HG03520 (cell line): ENCODE data around the gene DCLK1.

ENCODE experiments used
- ATAC-seq: cut with Tn5 transposase; IDR thresholded peaks from one replicate; pipeline ENCODE4 v1.9.1; 2021; ENCODE audit warnings: mild to moderate bottlenecking, moderate library complexity; ENCODE audit not compliant: unreplicated experiment

The DCLK1 gene

DNA sequence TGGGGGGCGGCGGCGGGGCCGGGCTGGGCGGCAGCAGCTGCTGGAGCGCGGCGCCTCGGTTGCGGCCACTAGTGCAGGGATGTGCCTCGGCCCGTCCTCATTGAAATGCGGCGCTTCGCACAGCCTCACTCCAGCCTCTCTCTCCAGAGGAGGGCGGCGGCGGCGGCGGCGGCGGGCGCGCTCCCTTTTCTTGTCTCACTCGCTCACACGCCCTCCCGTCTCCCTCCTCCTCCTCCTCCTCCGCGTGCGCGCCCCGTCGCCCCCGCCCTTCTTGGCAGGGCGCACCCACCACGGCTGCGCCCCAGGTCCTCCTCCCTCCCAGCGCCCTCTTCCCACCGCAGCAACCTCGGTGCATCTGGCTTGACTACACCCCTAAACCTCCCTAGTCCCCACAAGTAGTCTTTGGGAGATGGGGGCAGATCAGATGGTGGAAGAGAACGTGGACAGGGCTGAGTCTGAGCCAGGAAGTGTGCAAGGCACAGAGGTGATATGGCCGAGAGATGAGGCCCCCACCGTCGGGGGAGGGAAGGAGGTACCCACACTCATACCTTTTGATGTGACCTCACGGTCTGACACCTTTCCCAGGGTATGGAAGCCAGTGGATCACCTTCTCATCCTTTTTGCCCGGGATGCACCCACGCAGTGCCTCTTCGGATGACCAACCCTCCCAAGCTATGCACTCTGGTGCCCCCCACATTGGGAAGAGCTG lies at the start of gene DCLK1:
TSS of gene DCLK1 (minus strand) at position 161 of the 709 bp plus-strand sequence.
- ATAC-seq, result no peak

DNA sequence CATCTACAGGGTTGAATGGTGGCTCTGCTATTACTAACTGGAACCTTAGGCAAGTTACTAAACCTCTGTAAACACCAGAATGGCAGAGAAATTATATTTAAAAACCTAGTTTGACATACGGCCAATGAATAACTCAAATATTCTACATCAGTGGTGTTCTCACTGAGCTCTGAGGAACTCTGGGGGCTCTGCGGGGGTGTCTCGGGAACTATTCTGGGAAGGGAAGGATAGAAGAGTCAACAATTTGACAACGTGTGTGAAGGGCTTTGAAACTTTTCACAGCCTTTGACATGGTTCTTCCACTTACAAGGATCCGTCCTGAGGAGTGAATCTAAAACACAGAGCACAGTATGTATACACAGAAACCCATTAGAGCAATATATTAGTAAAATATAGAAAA lies 44.4 kb upstream of the DCLK1 start:
- no peak for ATAC-seq

DNA sequence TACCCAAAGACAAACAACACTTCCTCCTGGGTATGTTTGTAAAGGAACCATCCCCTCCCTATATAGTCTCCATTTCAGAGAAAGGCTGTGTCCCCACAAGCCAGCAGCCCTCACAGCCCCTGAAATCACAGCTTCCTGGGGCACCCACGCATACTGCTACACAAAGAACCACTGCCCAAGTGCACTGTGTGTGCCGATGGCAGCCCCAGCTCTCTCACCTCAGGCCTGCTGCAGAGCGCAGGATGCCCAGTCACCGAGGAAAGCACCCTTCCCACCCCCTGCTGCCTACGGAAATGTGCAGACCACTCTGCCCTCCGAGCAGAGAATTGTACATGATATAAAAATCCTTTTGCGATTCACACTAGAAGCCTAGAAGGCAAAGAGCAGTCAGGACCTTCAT lies 43.7 kb upstream of the DCLK1 start:
- no peak for ATAC-seq

DNA sequence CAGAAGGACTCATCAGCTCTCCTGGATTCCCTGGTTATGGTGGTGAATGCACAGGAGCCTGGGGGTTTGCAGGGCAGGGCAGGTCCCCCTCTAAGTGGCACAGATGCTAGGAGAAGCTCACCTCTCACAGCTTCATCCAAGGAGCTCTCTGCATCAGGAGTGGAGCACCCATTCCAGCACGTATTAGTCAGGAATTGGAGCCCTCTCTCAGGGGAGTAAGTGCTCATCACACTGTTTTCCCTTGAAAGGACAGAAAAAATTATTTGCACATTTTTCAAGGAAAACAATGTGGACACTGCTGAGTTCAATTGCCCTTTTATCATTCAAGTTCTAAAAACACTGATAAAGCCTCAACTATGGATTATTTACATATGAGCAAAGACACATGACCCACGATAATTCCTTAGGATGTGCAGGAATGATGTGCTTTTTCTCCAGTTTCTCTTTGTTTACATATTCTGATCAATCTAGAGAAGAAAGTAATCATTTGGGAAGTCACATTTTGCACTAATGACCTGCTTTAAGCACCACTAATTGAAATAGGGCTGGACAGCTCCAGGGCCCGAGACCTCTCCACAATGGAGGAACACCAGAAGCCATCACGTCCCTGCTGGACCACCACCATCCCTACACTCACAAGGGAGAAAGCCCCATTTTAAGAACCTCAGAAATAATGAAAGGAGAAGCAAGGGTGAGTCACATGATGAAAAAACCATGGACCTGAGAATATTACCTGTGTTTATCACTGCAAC lies 42.6 kb upstream of the DCLK1 start:
- ATAC-seq, result no peak

DNA sequence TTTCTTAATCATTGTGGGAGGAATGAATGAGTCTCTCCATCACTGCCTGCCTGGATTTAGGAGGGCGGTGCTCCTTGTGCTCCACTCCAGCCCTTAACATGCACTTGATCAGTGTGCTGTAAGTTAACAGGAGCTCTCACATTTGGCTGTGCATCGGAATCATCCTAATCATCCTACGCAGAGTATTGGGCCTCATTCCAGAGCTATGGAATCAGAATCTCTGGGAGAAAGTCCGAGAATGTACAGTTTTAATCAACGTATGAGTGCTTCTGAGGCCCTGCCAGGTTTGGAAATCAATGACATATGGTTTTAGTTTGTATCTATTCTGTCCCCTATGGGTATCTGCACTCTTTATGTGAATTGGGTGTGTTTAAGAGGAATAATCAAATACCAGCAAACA lies 34.9 kb upstream of the DCLK1 start:
- ATAC-seq, result no peak

DNA sequence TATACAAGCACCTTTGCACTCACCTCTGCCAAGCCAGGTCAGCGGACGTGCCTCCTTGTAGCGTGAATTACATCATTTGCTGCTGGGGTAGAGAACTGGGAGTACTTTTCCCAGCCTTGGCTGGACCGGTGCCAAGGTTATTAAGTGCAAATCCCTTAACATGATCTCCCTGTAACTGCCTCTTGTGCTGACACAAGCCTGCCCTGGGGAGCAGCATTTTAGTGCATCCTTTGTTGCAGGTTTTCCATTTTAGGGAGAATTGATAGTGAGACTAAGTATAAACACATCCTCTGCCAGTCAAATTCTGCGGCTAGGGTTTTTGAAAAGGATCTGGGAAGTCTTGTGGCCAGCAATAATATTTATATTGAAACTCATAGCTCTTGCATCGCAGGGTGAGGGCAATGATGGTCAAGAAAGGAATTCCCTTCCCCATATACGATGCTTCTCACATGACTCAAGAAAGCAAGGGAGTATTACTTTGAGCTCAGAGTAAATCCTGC lies 32.7 kb upstream of the DCLK1 start:
- ATAC-seq, result no peak

DNA sequence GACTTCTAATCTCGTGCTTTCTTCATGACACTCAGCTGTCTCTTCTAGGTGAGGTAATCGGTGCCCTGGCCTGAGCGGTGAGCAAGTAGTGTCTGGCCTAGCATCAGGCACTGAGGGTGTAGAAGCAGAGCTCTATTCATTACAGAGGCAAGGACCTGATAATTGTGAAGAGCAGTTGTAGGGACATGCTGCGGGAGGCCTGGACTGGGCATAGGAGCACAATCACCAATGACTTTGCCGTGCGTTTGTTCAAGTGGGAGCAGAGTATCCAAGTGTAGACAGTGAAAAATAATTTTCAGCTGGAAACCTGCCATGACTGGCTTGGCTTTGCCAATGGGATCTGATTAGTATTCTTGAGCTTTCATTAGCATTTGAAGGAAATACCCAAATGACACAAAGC lies 32.1 kb upstream of the DCLK1 start:
- ATAC-seq, result no peak

DNA sequence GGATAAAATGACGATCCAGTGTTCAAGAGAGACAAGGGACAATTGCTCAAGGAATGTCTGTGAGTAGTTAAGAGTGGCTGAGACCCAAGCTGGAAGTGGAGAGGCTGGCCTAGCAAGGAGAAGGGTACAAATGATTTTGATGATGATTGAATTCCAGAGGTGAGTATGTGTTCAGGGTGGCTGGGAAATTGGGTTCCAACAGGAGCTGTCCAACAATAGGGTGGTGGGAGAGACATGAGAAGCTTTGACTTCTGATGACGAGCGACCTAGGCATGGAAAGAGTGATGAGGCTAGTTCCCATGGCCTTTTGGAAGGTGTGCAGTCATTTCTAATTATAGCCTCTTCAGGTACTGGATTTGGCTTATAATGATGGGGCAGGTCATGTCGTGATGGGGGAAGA lies 29.1 kb upstream of the DCLK1 start:
- ATAC-seq, result no peak

DNA sequence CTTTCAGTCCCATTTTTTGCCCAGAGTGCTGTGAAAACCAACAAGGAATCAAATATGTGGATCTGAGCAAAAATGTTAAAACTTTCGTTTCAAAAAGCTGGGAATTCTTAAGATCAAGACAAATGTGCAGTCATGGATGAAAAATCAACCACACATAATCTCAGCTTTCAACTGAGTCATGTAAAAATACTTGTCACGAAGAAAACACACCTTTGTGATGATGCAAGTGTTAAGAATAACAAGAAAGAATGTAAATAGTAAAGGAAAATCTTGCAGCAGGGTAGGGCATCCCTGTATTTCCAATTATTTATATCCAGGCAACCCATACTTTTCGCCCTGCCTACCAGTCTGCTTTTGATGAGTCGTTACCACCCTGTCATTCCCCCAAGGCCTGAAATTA lies 27.4 kb upstream of the DCLK1 start:
- ATAC-seq, result no peak

DNA sequence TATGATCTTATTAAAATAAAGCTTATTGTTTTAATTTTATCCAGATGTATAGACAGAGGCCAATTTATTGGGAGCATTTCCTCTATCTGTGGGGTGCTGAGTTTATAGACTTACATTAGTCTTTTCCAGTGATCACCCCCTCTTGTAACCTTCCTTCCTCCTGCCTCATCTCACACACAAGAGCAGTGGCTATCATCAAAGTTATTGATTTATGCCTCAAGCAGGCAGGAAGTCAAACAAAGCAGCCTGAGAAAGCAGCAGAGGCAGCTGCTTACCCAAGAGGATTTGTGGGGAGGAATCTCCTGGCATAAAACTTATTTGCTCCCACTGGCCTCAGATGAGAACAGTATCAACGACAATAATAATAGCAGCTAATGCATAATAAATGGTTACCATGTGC lies 26.3 kb upstream of the DCLK1 start:
- no peak for ATAC-seq

DNA sequence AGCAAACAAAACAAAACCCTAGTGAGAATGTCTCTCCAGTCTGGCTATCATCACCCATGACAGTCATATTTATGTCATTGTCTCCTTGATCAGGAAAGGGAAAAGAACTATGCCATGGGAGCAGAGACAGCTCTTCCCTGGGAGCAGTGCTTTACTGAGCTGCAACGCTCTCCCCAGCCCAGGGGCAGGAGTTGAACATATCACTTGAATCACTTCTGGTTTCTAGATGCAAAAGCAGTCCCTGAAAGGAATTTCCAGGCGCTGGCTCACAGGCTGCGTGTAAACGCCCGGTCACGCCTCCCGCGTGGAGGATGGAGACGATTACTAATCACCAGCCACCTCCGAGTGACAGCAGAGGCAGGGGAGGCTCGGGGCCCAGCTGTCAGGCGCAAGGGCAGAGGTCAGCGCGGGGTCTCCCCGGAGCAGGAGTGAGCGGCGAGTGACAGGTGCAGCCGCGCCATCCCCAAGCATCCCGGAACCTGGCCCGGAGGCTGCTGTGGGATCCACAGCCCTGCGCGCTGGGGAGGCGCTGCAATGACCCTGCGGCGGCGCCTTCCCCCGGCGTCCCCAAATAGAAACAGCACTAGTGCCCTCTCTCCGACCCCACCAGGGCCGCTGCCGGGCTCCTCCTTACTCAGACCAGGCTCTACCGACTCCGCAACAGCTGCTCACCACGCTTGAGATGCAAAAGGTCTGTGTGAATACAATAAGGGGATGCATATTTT lies 23.5 kb upstream of the DCLK1 start:
- ATAC-seq, result no peak

DNA sequence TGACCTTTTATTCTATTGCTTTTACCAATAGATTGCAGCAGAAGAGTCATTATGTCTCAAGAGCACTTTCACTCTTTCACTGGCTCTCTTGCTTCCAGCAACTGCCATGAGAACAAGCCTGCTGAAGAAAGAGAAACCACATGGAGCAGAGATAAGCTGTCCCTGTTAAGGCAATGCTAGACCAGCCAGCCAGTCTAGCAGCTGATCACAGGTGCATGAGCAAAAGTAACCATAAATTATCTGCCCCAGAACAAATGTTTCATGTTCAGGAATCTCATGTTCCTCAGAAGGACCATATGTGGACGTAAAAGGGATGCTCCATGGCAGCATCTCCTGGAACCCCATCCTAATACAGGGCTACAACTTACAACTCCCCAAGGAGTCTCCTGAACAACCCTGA lies 20.4 kb upstream of the DCLK1 start:
- ATAC-seq, result no peak

DNA sequence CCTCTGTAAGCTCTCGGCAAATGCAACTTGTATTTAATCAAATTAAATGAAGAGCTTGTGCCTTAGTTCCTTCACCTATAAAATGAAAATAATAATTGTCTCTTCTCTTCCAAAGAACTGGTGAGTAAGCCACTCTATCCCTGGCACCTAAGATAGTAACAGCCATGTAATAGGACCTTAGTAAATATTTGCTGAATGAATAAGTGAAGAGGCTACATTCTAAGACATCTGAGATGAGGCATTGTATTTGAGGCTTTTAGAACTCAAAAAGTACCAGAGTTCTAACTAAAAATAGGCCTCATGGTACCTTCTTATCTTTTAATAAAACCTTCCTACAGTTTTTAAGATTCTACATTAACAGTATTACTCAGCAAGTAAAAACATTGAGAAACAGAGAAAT lies 17.3 kb upstream of the DCLK1 start:
- ATAC-seq, result no peak

DNA sequence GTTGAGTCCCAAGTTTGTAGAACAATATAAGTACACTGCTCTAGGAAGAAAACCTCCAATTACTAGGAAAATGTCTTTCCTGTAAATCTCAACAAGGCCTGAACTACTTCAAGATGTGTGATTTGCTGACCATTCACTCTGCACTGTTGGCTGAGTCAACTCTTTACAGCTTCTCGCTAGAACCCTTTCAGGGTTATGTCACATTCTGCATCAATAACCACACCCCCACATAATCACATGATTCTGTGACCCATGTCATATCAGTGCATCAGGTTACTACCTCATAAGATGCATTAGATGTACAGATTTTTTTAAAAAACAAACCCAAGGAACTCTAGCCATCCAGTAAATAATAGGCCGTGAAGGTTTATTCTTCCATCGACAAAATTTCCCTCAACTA lies 16.1 kb upstream of the DCLK1 start:
- ATAC-seq, result no peak

DNA sequence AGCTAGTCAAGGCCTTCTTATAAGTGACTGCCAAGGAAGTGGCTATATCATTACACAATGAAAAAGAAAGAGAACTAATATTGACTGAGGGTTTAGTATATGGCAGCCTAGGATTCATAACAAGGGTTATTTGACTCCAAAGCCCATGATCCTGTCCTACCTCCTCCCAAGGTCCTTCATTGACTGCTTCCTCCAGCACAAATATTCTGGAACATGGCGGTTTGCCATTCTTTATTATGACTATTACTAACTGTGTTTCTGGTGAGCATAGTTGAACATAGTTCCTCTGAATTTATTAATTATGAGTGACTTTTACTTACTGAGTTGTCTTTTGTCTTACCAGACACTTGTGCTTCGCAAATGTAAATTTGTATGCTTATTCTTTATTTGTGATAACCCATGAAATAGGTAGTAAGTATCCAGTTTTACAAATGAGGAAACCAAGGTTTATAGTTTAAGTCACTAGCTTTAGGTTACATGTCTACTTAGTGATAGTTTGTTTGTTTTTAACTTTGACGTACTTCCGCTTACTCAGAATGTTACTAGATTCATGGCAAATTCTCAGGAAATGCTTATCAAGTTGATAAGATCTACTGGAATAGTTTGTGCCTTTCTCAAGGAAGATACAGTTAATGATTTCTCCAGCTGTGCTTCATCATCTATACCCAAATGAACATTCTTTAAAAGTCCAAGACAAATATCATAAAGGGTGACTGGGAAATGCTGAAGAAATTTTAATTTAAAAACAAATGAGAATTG lies 15.5 kb upstream of the DCLK1 start:
- ATAC-seq, result no peak

DNA sequence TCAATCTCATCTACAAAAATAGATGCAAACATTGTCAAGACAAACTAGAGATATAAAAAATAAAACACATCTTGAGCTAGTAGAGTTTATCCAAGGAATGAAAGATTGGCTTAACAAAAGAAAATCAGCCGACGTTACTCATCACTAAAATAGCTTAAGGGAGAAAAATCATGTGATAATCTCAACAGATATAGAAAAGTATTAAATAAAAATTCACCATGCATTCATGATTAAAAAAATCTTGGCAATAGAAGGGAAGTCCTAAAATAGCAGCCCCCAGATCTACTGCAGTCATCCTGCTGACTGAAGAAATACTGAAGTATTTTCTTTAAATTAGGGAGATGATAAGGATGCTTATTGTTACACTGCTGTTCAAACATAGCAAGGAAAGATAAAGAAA lies 12.6 kb upstream of the DCLK1 start:
- no peak for ATAC-seq

DNA sequence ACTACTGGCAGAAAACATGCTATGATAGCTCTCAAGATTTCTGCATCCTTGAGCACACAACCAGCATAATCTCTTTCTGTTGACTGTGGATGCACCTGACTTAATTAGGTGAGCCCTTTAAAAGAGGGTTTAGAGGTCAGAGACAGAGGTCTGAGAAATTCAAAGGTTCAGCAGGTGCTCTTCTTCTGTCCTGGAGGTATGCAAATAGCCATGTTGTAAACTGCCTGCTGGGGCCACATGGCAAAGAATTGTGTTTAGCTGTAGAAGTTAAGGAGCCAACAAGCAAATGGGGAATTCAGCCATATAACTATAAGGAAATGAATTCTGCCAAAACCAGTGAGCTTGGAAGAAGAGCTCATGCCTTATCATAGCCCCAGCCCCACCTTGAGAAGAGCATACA lies 11.6 kb upstream of the DCLK1 start:
- no peak for ATAC-seq

DNA sequence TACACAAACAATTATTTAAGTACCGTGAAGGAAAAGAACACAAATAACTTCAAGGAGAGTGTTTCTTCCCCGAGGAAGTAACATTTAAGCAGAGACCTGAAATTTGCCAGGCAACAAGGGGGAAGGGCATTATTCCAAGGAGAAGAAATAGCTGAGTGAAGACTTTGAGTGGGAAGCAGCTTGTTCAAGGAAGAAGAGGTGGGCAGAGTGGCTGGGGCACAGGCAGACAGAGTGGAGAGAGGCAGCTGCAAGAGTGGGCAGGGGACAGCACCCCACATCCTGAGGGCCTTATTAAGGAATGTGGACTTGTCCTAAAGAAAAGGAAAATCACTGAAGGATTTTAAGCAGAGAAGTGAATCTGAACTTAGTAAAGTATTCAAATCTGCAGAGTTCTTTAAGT lies 4.7 kb upstream of the DCLK1 start:
- no peak for ATAC-seq

DNA sequence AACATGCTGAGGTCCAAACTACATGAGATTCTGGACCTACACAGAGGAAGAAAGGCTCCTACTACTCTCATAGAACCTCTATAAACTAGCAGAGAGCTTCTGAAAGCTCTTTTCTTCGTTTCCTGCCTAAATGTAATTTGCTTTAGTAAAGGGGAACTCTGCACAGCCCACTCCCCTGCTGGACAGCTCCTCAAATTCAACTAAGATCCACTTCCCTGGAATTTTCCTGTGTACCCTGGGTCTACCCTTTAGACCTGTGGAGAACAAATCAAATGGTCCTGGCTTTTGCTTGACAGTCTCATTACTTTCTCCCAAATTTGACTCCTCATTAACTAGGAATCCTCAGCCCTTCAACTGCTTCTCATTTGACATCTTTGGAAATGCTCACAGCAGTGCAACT lies 3.5 kb upstream of the DCLK1 start:
- no peak for ATAC-seq

DNA sequence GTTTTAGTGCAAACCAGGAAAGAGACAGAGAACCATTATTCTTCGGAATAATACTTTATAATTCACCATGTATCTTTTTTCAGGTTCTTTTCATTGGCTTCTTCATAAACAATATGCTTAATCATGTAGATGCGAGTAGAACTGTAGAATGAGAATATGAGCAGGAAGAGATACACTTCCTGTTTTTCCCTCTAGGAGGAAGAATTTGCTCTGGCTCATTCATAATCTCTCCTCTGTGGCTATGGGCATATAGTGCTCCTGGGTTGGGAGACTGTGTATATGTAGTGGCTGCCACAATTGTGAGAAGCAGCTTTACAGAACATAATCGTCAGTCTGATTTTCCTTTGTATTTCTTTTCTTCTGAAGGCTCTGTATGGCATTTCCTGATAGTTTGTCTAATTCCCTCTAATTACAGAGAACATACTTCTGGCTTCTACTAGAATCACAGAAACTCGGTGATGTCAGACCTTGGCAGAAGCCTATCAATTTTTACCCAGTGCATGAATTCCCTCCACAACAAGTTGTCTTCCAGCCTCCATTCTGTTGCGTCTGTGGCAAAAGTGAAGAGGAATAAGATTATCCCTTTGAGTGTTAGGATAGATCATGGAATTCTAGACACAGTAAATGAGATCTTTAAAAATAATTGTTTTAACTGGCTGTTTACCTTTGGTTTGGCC lies 2.9 kb upstream of the DCLK1 start:
- ATAC-seq, result no peak

DNA sequence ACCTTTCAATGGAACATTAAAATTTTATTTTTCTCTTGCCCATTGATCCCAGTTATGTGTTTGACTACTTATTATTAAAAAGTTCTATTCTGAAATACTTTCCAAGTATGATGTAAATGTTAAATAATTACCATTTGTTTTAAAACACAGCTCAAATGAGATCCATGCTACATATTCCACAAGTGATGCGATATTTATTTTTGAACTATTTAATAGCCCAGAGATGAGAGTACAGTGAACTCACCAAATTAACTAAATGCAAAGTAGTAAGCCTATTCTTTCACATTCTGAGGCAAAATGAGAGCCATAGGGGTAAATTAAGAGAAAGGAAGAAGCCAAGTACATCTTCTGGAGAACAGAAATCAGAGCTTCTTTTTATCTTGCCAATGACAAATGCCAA lies 1.2 kb upstream of the DCLK1 start:
- ATAC-seq, result no peak
